Caco-2 (cell line): ENCODE results near the gene ZBTB24. TPM values are rescaled to one million over a fixed set of nuclear protein-coding genes. Genes with fewer than 3 reads are reported as not detected.

Source experiments
- BruUV-seq: library from RNA; stranded (reverse); fragments of 400-500 nt; replicated peaks from 2 replicates; lab custom pipeline; 2021; lab: Mats Ljungman, UMichigan
- CTCF ChIA-PET: fragments of 300-600 bp; sonication (Branson Sonifier 250); formaldehyde crosslinking; loops from one replicate; lab custom pipeline; 2022; ENCODE audit warnings: antibody characterized with exemption; lab: Charles Lee
- POLR2A ChIA-PET: fragments of 300-600 bp; sonication (Branson Sonifier 250); formaldehyde crosslinking; loops from one replicate; lab custom pipeline; 2022; ENCODE audit warnings: antibody characterized with exemption; lab: Charles Lee
- DNase-seq, 2 experiments: peaks; one replicate each; pipeline versions ENCODE4 v3.0.0 to v3.0.0-alpha.2; 2020 to 2022
- H3K27me3 ChIP-seq: replicated peaks from 2 replicates; pipeline ENCODE4 v1.6.0; 2011; ENCODE audit warnings: low read length; ENCODE audit not compliant: control insufficient read depth, insufficient read depth
- H3K36me3 ChIP-seq: 2 replicates; pipeline ENCODE4 v1.5.1; 2011; ENCODE audit warnings: low read length; ENCODE audit not compliant: control insufficient read depth, insufficient read depth
- H3K4me1 ChIP-seq: fragments of 250-450 bp; sonication (Bioruptor Pico); 2 replicates; pipeline ENCODE4 v1.5.1; 2020; ENCODE audit warnings: mild to moderate bottlenecking
- H3K4me3 ChIP-seq: 2 replicates; pipeline ENCODE4 v1.5.1; 2011; ENCODE audit warnings: low read depth, mild to moderate bottlenecking, control low read depth, low read length
- H3K9me3 ChIP-seq: fragments of 250-450 bp; sonication (Bioruptor Pico); 2 replicates; pipeline ENCODE4 v1.5.1; 2020; ENCODE audit warnings: mild to moderate bottlenecking, moderate library complexity
- H3K27ac Mint-ChIP-seq: one replicate; pipeline ENCODE4 v1.8.0; 2022; ENCODE audit warnings: mixed read lengths; ENCODE audit not compliant: unreplicated experiment
- H3K27me3 Mint-ChIP-seq: one replicate; pipeline ENCODE4 v1.8.0; 2022; ENCODE audit warnings: mixed read lengths; ENCODE audit not compliant: insufficient read depth, unreplicated experiment
- H3K36me3 Mint-ChIP-seq: one replicate; pipeline ENCODE4 v1.8.0; 2022; ENCODE audit warnings: mild to moderate bottlenecking, mixed read lengths; ENCODE audit not compliant: insufficient read depth, unreplicated experiment
- H3K4me1 Mint-ChIP-seq: one replicate; pipeline ENCODE4 v1.8.0; 2022; ENCODE audit warnings: low read depth, mixed read lengths; ENCODE audit not compliant: unreplicated experiment
- H3K4me3 Mint-ChIP-seq: one replicate; pipeline ENCODE4 v1.8.0; 2022; ENCODE audit warnings: mild to moderate bottlenecking, moderate library complexity, mixed read lengths; ENCODE audit not compliant: unreplicated experiment
- H3K9me3 Mint-ChIP-seq: one replicate; pipeline ENCODE4 v1.8.0; 2022; ENCODE audit warnings: mixed read lengths; ENCODE audit not compliant: unreplicated experiment
- intact Hi-C: fragments of 100-400 bp; cut with micrococcal nuclease; formaldehyde crosslinking; loops from one replicate; pipeline ENCODE4 v1.10.0; 2022; ENCODE audit not compliant: unreplicated experiment
- total RNA-seq: library from RNA; stranded (reverse); gene quantifications from 2 replicates; pipeline ENCODE4 v1.2.3, GENCODE V29; 2022
- TF ChIP-seq, protein P1 (sequence below), 2 experiments: fragments of 200-600 bp in 1 of 2; IDR thresholded peaks; 1 replicate in 1 of 2; 2 replicates in 1 of 2; pipeline versions ENCODE4 v1.5.1 to v1.8.0; 2011 to 2022; ENCODE audit warnings: antibody characterized with exemption in 1 of 2, control low read depth in 1 of 2, inconsistent platforms in 1 of 2, low read depth in 1 of 2, low read length in 1 of 2, mild to moderate bottlenecking in 1 of 2, moderate library complexity in 1 of 2; ENCODE audit not compliant: insufficient read depth in 1 of 2, severe bottlenecking in 1 of 2, unreplicated experiment in 1 of 2

ZBTB24 gene
- total RNA-seq, 1 experiment from 2014 or later: 10.3 TPM

DNA sequence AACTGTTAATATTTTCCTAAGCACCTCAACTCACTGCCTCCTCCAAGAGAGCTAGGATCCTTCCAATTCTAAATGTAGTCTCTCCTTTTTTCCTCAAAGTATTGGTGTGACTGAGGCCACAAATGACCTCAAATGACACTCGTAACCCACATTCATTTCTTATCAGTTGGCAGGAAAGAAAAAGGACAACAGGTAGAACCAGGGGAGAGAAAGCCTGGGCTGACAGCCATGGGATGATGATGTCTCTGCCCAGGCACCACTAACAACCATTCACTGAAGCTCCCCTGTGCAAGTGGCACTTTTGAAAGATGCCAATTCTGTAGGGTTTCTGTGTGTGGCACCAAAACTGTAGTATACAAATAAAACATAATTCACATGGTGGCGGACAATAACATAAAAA lies 7.4 kb downstream of the ZBTB24 start:
- Mint-ChIP-seq H3K27ac (peak overlapping the region; percentile 41), H3K27me3 (no peaks in the 10 kb centered on the region), H3K9me3 (no peaks in the 10 kb centered on the region), H3K4me1 (peaks cover 31% of the 10 kb centered on the region), H3K36me3 (peaks cover 52% of the 10 kb centered on the region), H3K4me3 (no peak overlapping the region)
- H3K4me1 ChIP-seq: peaks cover 9% of the 10 kb centered on the region; the same call in 1 of the 2 replicates
- no peaks in the 10 kb centered on the region for H3K9me3 ChIP-seq
- TF ChIP-seq, protein P1, sequence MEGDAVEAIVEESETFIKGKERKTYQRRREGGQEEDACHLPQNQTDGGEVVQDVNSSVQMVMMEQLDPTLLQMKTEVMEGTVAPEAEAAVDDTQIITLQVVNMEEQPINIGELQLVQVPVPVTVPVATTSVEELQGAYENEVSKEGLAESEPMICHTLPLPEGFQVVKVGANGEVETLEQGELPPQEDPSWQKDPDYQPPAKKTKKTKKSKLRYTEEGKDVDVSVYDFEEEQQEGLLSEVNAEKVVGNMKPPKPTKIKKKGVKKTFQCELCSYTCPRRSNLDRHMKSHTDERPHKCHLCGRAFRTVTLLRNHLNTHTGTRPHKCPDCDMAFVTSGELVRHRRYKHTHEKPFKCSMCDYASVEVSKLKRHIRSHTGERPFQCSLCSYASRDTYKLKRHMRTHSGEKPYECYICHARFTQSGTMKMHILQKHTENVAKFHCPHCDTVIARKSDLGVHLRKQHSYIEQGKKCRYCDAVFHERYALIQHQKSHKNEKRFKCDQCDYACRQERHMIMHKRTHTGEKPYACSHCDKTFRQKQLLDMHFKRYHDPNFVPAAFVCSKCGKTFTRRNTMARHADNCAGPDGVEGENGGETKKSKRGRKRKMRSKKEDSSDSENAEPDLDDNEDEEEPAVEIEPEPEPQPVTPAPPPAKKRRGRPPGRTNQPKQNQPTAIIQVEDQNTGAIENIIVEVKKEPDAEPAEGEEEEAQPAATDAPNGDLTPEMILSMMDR (IDR thresholded peaks at IDR 0.05; ENCODE audit: insufficient read depth in 1 of 2, low read depth in 1 of 2, low read length in 1 of 2, severe bottlenecking in 1 of 2, unreplicated experiment in 1 of 2): no peak
- no peak for DNase-seq
- CTCF ChIA-PET: no interaction called here
- no TSS peak for BruUV-seq
- intact Hi-C loops: no loop called here
- POLR2A ChIA-PET: no interaction called here
- H3K4me3 ChIP-seq: no peak overlapping the region
- H3K27me3 ChIP-seq: no peaks in the 10 kb centered on the region
- no peaks in the 10 kb centered on the region for H3K36me3 ChIP-seq

DNA sequence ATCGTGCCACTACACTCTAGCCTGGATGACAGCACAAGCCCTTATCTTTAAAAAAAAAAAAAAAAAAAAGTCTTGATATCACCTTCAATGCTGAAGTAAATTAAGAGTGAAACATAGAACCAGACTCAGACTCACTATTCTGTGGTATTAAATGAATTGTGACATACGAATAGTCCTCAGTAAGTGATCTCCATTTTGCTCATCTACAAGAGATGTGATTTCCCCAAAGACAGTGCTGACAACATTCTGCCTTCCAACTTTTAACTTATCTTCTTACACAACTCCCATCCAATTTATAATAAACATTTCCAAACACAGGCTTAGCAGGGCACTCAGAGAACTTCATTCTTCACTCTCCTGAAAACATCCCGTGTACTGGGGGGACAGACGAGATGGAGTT lies 8.0 kb downstream of the ZBTB24 start:
- TF ChIP-seq, protein P1 (IDR thresholded peaks at IDR 0.05; ENCODE audit: insufficient read depth in 1 of 2, low read depth in 1 of 2, low read length in 1 of 2, severe bottlenecking in 1 of 2, unreplicated experiment in 1 of 2): no peak
- no peak for DNase-seq
- H3K4me1 ChIP-seq: peaks cover 9% of the 10 kb centered on the region; the same call in 1 of the 2 replicates
- no peak overlapping the region for H3K4me3 ChIP-seq
- no peaks in the 10 kb centered on the region for H3K9me3 ChIP-seq
- BruUV-seq: no TSS peak
- CTCF ChIA-PET: no interaction called here
- POLR2A ChIA-PET: no interaction called here
- Mint-ChIP-seq H3K27me3 (no peaks in the 10 kb centered on the region), H3K4me3 (no peak overlapping the region), H3K27ac (no peak overlapping the region), H3K4me1 (peaks cover 31% of the 10 kb centered on the region), H3K9me3 (no peaks in the 10 kb centered on the region), H3K36me3 (peaks cover 52% of the 10 kb centered on the region)
- intact Hi-C loops: no loop called here
- H3K27me3 ChIP-seq: no peaks in the 10 kb centered on the region
- peaks cover 2% of the 10 kb centered on the region; the same call in 1 of the 2 replicates for H3K36me3 ChIP-seq

DNA sequence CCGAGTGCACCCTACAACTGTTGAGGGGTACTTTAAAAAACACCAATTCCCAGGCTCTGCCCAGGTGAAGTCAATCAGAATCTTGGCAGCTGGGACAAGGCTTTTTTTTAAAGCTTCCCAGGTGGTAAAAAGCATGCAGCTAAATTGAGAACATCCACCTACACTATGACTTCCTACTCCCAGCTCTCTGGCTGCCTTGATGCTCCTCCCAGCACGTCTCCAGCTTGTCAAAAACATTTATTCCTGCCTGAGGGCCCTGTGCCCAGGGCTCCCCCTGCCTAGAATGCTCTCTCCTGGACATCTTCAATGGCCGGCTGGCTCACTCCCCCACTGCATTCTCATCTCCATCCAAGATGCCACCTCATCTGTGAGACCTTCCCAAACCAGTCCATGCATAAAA lies 9.9 kb downstream of the ZBTB24 start:
- peaks cover 18% of the 10 kb centered on the region for H3K4me1 Mint-ChIP-seq

More for the DNA sequence above, 9.9 kb downstream of the ZBTB24 start:
- peaks cover 2% of the 10 kb centered on the region; the same call in 1 of the 2 replicates for H3K36me3 ChIP-seq
- DNase-seq: no peak
- no TSS peak for BruUV-seq
- CTCF ChIA-PET: no interaction called here
- no peak overlapping the region for H3K4me3 ChIP-seq
- H3K27me3 ChIP-seq: no peaks in the 10 kb centered on the region
- Mint-ChIP-seq H3K27ac (no peak overlapping the region), H3K4me3 (no peak overlapping the region), H3K27me3 (no peaks in the 10 kb centered on the region), H3K36me3 (peaks cover 41% of the 10 kb centered on the region), H3K9me3 (no peaks in the 10 kb centered on the region)
- TF ChIP-seq, protein P1 (IDR thresholded peaks at IDR 0.05; ENCODE audit: insufficient read depth in 1 of 2, low read depth in 1 of 2, low read length in 1 of 2, severe bottlenecking in 1 of 2, unreplicated experiment in 1 of 2): no peak
- H3K4me1 ChIP-seq: peaks cover 9% of the 10 kb centered on the region; the same call in 1 of the 2 replicates
- no peaks in the 10 kb centered on the region for H3K9me3 ChIP-seq
- intact Hi-C loops: no loop called here
- POLR2A ChIA-PET: no interaction called here
